HG02840 (cell line): Measurements from ENCODE around the gene MTERF2.
"Not testable (repeated sequence)": the region's sequence is repeated elsewhere in the genome, so short reads cannot be mapped to it uniquely, and the experiment has no call there.

ENCODE experiments used
- ATAC-seq: cut with Tn5 transposase; IDR thresholded peaks from one replicate; pipeline ENCODE4 v1.9.1; 2021; ENCODE audit warnings: mild to moderate bottlenecking, moderate library complexity, moderate number of reproducible peaks; ENCODE audit not compliant: unreplicated experiment, low FRiP score

Gene MTERF2

GRCh38 chr12:106996102-106996501 is 9.2 kb upstream of the MTERF2 start:
- not testable (repeated sequence) for ATAC-seq

GRCh38 chr12:106994579-106995220 is 7.8 kb upstream of the MTERF2 start:
- ATAC-seq = no peak

GRCh38 chr12:106987846-106988245 is 900 bp upstream of the MTERF2 start:
- ATAC-seq = no peak

GRCh38 chr12:106986135-106986534 is 811 bp downstream of the MTERF2 start:
- no peak for ATAC-seq

- ATAC-seq = no peak
These were observed 1.5 kb downstream of the MTERF2 start for GRCh38 chr12:106985479-106985878.

GRCh38 chr12:106984588-106985137 is 2.3 kb downstream of the MTERF2 start:
- no peak for ATAC-seq

- no peak for ATAC-seq
These were observed 4.7 kb downstream of the MTERF2 start for GRCh38 chr12:106982229-106982628.

GRCh38 chr12:106981788-106982187 is 5.2 kb downstream of the MTERF2 start:
- no peak for ATAC-seq

- no peak for ATAC-seq
These were observed 6.0 kb downstream of the MTERF2 start for GRCh38 chr12:106980944-106981343.

- ATAC-seq = no peak
These were observed 8.7 kb downstream of the MTERF2 start for GRCh38 chr12:106978035-106978800.

GRCh38 chr12:106976668-106977067 is 10.3 kb downstream of the MTERF2 start:
- no peak for ATAC-seq

- ATAC-seq = no peak
These were observed 10.8 kb downstream of the MTERF2 start for GRCh38 chr12:106975993-106976658.

GRCh38 chr12:106975098-106975497 is 11.8 kb downstream of the MTERF2 start:
- no peak for ATAC-seq

GRCh38 chr12:106974511-106974910 is 12.4 kb downstream of the MTERF2 start:
- ATAC-seq = no peak

- no peak for ATAC-seq
These were observed 13.4 kb downstream of the MTERF2 start for GRCh38 chr12:106973545-106973944.

- ATAC-seq = no peak
These were observed 15.9 kb downstream of the MTERF2 start for GRCh38 chr12:106971065-106971464.

GRCh38 chr12:106964526-106964925 is 22.4 kb downstream of the MTERF2 start:
- ATAC-seq = no peak

- ATAC-seq = no peak
These were observed 24.7 kb downstream of the MTERF2 start for GRCh38 chr12:106962286-106962685.

- no peak for ATAC-seq
These were observed 26.5 kb downstream of the MTERF2 start for GRCh38 chr12:106960443-106960842.

- no peak for ATAC-seq
These were observed 29.4 kb downstream of the MTERF2 start for GRCh38 chr12:106957583-106957982.

GRCh38 chr12:106956048-106956578 is 30.8 kb downstream of the MTERF2 start:
- ATAC-seq = peak; percentile 36
